ENCODE results near the gene CRACR2B.

CRACR2B gene

GRCh38 chr11:794766-795633 lies 32.7 kb upstream of the CRACR2B start:
- peak in 1 of 2 experiments; percentile 71 for DNase-seq

DNA sequence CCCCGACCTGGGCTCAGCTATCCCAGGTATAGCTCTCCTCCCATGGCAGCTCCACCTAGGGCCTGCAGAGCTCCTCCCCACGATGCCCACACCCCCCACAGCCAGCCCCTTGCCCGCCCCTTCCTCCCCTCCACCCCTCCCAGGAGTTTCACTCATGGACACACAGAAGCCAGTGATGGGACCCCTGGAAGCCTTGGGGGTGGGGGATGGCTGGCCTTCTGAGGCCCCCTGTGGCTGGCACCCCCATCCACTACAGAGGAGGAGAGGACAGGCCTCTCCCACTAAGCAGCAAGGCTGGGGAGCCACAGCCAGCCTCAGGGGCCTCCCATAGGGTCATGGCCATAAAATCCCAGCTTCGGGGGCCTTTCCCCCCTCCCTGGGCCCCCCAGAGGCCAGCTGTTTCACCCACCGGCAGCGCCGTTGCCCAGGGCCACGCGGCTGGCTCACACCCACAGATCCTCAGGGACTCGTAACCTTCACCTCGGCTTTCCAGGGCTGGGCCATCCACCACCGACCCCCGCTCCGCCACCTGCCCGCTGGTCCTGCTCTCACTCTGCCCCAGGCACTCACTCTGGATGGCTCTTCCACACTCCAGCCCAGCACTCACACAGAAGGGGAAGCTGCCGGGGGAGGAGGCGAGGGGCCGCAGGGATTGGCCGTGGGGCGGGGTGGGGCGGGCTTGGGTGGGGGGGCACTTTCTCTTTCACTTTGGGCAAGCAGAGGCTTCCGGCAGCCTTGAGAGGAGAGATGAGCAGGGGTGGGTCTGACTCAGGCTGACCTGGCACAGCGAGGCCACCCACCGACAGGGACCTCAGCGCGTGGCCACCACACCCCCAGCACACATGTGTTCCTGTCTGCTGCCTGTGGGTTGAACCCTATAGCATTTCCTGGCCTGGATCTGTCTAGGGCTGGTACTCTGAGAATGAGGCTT lies 31.8 kb upstream of the CRACR2B start:
- peak; percentile 74 to 91 for DNase-seq

DNA sequence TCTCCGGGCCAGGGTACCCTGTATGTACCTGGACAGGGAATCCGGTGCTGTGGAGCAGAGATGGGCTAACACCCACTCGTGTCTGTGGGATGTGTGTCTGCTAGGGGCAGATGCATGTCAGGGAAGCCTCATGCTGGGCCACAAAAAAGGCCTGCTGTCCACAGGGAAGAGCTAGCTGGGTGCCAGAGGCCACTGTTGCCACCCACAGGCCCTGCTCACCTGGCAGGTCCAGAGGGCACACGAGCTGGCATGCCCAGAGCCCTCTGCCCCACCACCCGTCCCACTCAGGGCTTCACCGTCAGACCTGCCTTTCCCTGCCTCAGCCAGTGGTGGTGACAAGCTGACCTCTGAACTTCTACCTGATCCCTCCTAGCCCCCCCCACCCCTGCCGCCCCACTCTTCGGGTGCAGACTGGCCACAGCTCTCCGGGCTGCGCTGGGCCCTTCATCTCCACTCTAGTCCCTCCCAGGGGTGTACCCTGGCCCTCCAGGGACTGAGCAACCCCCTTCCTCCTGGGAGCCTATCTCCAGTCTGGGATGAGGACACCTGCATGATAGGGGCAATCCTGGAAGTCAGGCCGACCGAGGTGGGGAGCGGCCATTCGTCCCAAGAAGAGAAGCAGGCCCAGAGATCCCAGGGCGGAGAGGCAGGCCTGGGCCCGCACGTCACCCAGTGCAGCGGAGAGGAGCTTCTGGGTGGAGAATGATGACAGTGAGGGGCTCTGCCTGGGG lies 31.0 kb upstream of the CRACR2B start:
- no peak for DNase-seq

DNA sequence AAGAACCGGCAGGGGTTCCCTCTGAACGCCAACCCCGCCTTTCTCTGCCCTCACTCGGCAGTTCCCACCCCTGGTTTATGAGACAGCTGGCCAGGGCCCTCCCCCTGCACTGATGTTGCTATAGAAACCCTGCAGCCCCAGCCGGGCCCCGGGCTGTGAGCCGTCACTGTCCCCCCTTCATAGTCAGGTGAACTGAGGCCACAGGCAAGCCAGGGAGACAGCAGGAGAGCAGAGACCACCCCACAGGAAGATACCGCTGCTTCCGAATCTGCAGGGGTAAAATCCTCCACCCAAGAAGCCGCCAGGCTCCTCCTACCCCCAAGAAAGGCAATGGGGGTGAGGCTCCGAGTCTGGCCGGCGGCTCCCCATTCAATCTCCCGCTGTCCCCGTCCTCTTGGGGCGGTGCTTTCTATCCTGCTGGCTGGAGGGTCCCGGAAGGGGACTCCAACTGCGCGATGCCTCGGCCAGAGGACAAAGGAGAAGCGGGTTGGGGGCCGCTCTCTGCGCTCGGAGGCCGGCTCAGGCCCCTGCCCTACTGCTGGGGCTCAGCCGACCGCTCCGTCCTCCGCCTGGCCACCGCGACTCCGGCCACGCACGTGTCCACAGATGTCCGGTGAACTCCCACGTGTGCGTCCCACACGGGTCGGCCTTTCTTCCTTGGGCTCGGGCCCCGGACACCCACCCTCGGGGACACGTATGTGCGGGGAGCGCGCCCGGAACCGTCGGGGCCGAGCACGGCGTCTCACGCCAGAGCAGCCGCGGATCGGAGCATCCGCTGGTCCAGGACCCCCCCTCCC lies 30.2 kb upstream of the CRACR2B start:
- DNase-seq = peak; percentile 81 to 94

DNA sequence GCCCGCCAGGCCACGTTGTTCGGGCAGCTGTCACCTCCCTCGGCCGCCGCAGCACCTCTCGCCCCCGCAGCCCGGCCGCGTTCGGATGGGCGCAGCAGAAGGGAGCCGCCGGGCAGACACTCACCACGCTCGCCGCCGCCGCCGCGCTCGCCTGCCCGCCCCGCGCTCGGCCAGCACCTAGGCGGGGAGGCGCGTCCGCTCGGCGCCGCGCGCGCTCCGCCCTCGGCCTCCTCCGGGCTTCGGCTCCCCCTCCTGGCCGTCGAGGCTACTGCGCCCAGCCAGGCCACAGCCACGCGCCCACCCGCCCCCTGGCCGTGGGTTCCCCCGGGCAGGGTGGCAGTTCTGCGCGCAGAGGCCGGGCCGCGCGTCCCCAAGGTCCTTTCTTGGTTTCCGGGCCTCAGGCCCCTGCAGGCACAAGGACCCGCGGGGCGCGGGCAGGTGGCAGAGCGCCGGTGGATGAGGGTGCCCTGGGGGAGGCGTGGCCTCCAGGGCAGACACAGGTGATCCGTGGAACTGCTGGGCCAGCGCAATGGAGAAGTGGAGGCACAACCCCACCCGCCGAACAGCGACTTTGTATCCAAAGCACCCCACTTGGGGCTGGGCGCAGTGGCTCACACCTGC lies 29.5 kb upstream of the CRACR2B start, which contains the start of gene SLC25A22:
Gene SLC25A22, minus strand, starts transcription at position 189 of the 621 bp plus-strand sequence. CDS start 3,275 bp downstream, outside the sequence.
- DNase-seq = peak in 1 of 2 experiments; percentile 92

GRCh38 chr11:799641-800316 lies 27.9 kb upstream of the CRACR2B start:
- DNase-seq = no peak

- no peak for DNase-seq
Measured at GRCh38 chr11:800473-800872, 27.2 kb upstream of the CRACR2B start.

DNA sequence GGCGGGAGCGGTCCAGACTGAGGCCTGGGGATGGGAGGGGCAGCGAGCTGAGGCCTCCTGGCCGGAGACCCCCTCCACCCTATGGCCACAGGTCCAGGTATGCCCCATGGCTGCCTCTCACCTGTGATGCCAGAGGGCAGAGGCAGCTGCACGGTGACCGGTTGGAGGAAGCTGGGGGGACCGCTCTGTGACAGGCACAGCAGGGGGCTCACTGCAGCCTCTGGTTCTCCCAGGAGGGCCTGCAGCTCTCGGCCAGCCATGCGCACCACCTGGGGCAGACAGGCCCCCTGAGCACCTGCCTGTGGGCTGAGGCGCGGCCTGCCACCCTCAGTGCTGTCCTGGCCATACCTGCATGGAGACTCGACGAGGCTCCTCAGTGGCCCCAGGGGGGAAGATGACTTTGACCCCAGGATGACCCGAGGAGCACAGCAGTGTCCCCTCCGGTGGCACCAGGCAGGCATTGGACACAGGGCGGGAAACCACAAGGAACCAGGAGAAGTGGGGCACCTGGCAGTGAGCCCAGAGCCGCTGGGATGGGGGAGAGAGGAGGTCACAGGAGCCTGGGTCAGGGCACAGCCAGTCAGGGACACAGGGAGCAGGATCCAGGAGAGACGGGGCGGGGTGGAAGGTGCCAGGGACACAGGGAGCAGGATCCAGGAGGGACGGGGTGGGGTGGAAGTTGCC lies 26.5 kb upstream of the CRACR2B start:
- DNase-seq = no peak

- DNase-seq = no peak
Measured at GRCh38 chr11:802018-802617, 25.6 kb upstream of the CRACR2B start.

DNA sequence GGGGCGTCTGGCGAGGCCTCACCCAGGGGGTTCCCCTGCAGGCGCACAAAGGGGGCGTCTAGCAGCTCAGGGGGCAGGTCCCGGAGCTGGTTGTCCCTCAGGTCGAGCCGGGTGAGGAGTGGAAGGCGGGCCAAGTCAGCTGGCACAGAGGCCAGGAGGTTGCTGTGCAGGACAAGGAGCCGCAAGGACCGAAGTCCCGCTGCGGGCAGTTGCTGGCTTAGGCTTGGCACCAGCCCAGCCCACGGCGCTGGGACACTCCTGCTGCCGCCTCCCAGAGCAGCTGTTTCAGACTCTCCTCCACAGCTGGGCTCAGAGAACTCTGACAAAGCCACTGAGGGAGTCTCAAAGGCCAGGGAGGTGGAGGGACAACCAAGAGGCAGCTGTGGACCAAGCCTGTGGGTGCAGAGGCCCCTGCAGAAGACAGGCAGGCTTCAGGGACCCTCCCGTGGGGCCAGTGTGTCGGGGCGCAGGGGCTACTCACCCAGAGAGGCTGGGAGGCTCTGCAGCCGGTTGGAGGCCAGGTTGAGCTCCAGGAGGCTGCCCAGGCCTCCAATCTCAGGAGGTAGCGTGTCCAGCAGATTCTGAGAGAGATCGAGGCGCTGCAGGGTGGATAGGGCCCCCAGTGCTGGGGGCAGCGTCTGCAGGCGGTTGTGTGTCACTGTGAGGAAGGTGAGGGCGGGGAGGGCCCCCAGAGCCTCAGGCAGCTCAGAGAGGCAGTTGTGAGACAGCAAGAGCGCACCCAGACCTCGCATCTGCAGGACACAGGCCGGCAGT lies 24.8 kb upstream of the CRACR2B start:
- no peak for DNase-seq

GRCh38 chr11:803467-803742 lies 24.3 kb upstream of the CRACR2B start:
- no peak for DNase-seq

GRCh38 chr11:803770-804598 lies 23.7 kb upstream of the CRACR2B start:
- peak; percentile 71 to 93 for DNase-seq

DNA sequence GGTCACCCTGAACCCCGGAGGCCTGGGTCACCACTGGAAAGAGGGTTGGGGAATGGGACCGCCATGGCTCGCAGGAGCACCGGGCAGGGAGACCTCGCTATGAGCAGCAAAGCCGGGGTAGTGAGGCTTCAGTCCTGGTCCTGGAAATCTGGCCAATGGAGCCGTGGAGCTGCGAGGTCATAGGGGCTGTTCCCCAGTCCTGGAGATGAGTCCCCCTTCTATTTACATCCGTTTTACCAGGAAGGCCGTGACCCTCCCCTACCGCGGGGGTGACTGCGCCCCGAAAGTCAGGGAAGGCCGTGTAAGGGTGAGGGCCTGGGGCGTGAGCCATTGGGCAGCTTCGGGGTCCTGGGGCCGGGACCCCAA lies 23.1 kb upstream of the CRACR2B start:
- DNase-seq = peak in 1 of 2 experiments; percentile 75

- no peak for DNase-seq
Measured at GRCh38 chr11:808427-809286, 19.1 kb upstream of the CRACR2B start.

DNA sequence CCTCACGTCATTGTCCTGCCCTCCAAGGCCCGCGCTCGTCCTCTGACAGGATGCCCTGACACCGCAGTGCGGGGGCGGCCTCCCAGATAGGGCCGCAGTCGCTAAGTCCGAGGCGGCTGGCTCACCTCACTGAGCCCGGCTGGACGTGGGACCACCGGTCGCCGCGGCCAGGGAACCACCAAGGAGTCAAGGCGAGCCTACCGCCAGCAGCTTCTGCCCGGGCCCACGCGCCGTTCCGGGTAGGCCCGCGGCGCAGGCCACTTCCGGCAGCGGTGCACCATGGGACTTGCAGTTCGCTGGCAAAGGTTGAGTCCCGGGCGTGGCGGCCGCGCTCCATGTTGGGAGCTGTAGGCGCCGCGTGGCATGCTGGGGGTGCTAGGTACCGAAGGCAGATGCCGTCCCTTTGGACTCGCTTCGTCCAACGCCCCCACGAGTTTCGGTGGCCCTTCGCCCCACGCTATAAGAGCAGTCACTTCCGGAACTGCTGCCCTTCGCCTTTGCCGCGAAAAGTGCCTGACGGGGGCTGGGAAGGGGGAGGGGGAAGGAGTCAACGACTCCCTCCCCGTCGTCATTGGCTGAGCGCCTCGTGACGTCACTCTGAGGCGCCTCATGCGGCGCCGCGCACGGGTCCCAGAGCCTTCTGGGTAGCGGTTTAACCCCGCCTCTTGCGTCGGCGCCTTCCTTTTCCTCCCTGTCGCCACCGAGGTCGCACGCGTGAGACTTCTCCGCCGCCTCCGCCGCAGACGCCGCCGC lies 18.3 kb upstream of the CRACR2B start, which contains the start of gene RPLP2:
Gene RPLP2, plus strand, starts transcription at position 681 of the 753 bp plus-strand sequence. CDS start 268 bp downstream, outside the sequence.
- peak; percentile 97 to 99 for DNase-seq

GRCh38 chr11:810040-810567 lies 17.6 kb upstream of the CRACR2B start:
- DNase-seq = no peak

Measured in NCI-H526 (cell line).